ENCODE data around the gene TMEM138.
A peak's percentile ranks its signal among the peaks of the same experiment; 100 is the strongest.

Gene TMEM138

DNA sequence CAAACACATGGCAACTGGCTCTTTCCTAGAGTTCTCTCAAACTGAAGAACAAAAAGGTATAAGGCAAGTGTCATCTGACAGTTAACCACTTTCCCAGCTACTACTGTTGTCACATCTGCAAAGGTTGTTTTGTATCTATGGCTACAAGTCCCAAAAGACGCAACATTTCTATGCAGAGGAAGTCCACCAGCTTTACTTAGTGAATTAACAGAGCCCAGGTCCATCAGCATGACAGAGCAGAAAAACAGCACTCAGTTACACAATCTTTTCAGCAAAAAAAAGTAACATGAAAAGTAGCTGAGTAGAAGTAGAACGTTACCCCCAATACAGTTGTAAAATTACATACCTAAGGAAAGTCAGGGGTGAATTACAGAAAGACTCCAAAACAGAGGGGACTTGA, 55.5 kb downstream of the TMEM138 start:
- Histone ChIP-seq H2BK15ac (replicated peaks; ENCODE audit: low read depth) (no peak overlapping the region), H4K5ac (ENCODE audit: low read length) (no peak overlapping the region), H3K4me1 (ENCODE audit: control insufficient read depth, low read depth, low read length) (no peaks in the 10 kb centered on the region), H2BK5ac (ENCODE audit: low read length) (no peak overlapping the region), H3K4ac (ENCODE audit: low read depth, low read length) (no peak overlapping the region), H3K79me1 (ENCODE audit: low read length) (peaks cover 18% of the 10 kb centered on the region), H3K36me3 (ENCODE audit: control insufficient read depth, insufficient read depth, low read length) (peaks cover 29% of the 10 kb centered on the region), H3K27ac (ENCODE audit: low read depth, low read length) (no peak overlapping the region), H3K79me2 (ENCODE audit: control insufficient read depth, insufficient read depth, low read length) (peaks cover 5% of the 10 kb centered on the region), H3K4me3 (ENCODE audit: low read length) (no peak overlapping the region), H3K27me3 (ENCODE audit: insufficient read depth, low read length, poor library complexity) (no peaks in the 10 kb centered on the region), H3K23ac (ENCODE audit: low read length) (no peak overlapping the region), H3K18ac (ENCODE audit: low read length) (no peak overlapping the region), H4K8ac (ENCODE audit: low read depth, low read length) (no peak overlapping the region), H2BK120ac (ENCODE audit: low read depth, low read length) (no peak overlapping the region), H3K4me2 (ENCODE audit: low read length) (no peak overlapping the region), H3K56ac (ENCODE audit: low read length) (no peak overlapping the region), H3K9ac (ENCODE audit: low read length) (no peak overlapping the region), H2AK5ac (ENCODE audit: low read length) (no peak overlapping the region)
- peak; percentile 27 for DNase-seq
- whole genome bisulfite sequencing (ENCODE audit: extremely low coverage, insufficient coverage, low lambda C conversion rate) = no CpG with 5 or more reads among the region's 2 CpGs

DNA sequence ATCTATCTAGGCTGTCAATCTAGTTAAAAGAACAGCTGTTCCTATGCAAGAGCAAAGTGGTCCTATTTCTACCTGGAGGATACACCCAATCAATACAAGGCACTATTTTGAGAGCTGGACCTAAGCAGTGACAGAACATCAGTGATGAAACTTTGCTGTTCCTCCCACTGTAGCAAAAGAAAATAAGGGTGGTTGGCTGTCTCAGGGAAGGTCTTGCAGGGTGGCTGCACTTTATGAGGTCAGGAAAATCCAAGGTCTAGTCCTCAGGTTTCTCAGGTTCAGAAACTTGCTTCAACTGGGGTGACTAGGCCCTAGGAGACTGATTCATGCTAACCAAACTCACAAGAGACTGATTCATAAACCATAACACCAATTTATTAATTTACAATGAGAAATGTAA, 56.0 kb downstream of the TMEM138 start:
- H3K9ac ChIP-seq (ENCODE audit: low read length) = no peak overlapping the region
- no peaks in the 10 kb centered on the region for H3K4me1 ChIP-seq (ENCODE audit: control insufficient read depth, low read depth, low read length)
- H3K56ac ChIP-seq (ENCODE audit: low read length) = no peak overlapping the region
- no peak overlapping the region for H3K4me2 ChIP-seq (ENCODE audit: low read length)
- H2BK15ac ChIP-seq (replicated peaks; ENCODE audit: low read depth) = no peak overlapping the region
- H3K23ac ChIP-seq (ENCODE audit: low read length) = no peak overlapping the region
- no peak overlapping the region for H3K18ac ChIP-seq (ENCODE audit: low read length)
- peaks cover 6% of the 10 kb centered on the region for H3K79me2 ChIP-seq (ENCODE audit: control insufficient read depth, insufficient read depth, low read length)
- H4K8ac ChIP-seq (ENCODE audit: low read depth, low read length) = no peak overlapping the region
- H3K36me3 ChIP-seq (ENCODE audit: control insufficient read depth, insufficient read depth, low read length) = peaks cover 29% of the 10 kb centered on the region
- H2BK120ac ChIP-seq (ENCODE audit: low read depth, low read length) = no peak overlapping the region
- no peaks in the 10 kb centered on the region for H3K27me3 ChIP-seq (ENCODE audit: insufficient read depth, low read length, poor library complexity)
- no peak overlapping the region for H3K4me3 ChIP-seq (ENCODE audit: low read length)
- no peak for DNase-seq
- no peak overlapping the region for H3K4ac ChIP-seq (ENCODE audit: low read depth, low read length)
- peaks cover 18% of the 10 kb centered on the region for H3K79me1 ChIP-seq (ENCODE audit: low read length)
- H2BK5ac ChIP-seq (ENCODE audit: low read length) = no peak overlapping the region
- H2AK5ac ChIP-seq (ENCODE audit: low read length) = no peak overlapping the region
- no peak overlapping the region for H4K5ac ChIP-seq (ENCODE audit: low read length)
- no peak overlapping the region for H3K27ac ChIP-seq (ENCODE audit: low read depth, low read length)
